Cerebellar cortex (tissue), 1 donor: ENCODE results near the gene CFAP99.

Experiments used
- DNase-seq: peaks from one replicate; pipeline ENCODE4 v3.0.0-alpha.2; 2015; ENCODE audit warnings: low spot score

CFAP99 gene

DNA sequence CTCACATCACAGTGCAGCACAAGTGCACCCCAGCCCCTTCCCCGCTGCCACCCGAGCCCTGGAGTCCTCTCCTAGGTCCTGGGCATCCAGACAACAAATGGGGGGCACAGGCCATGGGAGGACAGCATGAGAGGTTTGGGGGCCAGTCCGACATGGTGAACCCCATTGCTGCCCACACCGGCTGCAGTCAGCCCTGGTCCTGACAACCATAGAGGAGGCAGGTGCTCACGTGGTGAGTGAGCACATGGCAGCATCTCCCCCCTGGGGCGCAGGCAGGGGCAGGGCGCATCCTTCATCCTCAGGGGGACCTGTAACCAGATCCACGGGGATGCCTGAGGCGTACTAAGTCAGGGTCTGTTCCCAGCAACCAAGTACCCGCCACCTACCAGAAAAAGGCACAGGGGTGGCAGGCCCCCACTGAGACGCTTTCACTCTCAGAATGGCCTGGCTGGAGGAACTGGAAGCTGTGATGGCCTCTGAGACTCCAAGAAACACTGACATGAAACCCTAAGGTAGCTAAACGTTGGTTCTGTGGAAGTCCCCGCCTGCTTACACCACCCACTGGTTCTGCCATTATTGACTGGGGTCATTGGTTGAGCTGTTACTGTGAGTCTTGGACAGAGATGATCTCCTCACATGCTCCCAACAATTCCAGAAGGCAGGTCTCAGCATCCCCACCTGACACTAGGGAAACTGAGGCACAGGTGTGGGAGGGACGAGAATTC is 6.8 kb upstream of the CFAP99 start:
- DNase-seq = peak; percentile 15

DNA sequence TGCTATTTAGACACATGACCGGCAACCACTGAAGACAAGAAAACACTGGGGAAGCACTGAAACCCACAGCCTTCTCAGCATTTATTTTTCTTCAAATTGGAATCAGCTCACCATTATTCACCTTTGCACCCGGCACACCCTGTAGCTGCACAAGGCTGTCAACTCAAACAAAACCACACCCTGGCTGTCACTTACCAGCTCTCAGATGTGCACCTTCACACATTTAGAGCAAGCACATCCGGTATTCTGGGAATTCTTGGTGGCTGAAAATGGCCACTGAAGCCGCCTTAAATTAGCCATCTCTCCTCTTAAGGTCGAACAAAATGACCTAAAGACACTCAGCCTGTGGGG is 6.2 kb upstream of the CFAP99 start:
- DNase-seq = no peak

DNA sequence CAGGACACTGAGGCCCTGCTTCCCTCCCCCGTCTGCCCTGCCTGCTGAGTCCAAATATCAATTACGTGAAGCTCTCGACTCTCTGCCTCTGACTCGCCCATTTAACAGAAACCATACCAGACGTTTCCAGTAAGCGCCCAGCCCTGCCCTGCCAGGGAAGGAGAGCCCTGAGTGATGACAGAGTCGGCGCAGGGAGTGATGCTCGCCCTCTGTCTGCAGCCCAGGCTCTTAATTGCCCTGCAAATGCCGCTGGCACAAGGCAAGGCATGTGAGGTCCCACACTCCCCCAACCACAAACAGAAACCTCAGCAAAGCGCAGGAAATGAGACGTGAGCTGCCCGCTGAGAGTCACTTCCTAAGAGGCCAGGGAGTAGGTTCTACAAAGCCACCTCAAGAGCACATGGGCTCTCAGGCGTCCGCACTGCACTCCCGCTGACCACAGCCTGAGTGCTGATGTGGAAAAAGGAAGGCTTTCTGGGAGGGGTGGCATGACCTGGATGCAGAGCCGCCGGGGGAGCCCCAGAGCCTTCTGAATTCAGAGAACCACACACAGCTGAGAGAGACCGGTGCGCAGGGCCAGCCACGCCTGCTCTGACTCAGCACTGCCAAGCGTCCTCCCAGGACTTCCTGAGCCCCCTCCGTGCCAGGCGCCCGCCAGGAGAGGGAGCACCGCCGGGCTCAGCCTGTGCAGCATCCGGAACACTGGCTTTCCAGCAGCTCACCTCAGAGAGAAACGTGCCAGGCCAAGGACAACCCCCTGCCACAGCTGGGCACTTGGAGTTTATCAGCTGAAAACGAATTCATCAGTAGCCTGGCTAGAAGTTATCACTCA is 5.7 kb upstream of the CFAP99 start:
- peak; percentile 85 for DNase-seq

DNA sequence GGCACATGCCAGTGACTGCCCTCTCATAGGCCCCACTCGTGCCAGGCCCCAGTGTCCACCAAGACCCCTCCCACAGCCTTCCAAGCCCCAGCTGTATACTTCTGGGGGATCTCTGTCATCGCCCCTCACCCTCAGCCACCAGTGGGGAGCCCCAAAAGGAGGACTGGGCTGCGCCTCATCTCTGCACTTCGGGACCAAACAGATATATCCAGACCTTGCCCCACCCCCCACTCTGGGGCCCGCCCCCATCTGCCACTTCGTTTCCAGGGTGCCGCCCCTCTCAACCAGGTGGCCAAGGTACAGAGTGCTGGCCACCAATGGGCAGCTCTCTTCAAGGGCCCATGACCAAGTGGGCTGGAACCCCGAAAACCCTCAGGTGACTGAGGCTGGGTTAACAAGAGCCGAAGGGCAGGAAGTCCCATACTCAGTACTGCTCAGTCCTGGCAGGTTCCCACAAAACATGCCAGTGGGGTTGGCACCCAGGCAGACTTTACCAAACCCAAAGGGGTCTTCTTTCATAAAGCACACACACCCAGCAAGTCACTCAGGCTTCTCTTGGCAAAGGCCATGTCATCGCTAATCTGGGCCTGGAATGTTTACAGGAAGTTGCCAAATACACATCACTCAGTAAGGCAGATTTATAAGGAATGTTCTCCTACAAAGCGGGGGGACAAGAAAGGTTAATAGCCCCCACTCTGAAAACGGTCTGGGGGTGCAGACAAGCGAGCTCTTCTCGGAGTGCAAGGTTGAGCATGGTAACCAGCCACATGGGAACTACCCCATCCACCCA is 4.7 kb upstream of the CFAP99 start:
- DNase-seq = no peak

DNA sequence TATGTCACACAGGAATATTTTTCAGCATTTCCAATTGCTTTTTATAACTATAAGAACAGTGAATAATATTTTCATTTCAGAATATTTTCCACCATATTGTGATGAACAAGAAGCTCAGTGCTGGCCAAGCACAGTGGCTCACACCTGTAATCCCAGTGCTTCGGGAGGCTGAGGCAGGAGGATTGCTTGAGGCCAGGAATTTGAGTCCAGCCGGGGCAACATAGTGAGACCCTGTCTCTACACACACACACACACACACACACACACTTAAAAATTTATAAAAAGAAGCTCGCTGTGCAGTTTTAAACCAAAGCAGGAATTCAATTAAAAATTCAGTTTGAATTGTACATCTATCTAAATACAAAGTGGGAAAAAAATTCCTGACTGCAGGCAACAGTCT is 3.5 kb upstream of the CFAP99 start:
- no peak for DNase-seq

DNA sequence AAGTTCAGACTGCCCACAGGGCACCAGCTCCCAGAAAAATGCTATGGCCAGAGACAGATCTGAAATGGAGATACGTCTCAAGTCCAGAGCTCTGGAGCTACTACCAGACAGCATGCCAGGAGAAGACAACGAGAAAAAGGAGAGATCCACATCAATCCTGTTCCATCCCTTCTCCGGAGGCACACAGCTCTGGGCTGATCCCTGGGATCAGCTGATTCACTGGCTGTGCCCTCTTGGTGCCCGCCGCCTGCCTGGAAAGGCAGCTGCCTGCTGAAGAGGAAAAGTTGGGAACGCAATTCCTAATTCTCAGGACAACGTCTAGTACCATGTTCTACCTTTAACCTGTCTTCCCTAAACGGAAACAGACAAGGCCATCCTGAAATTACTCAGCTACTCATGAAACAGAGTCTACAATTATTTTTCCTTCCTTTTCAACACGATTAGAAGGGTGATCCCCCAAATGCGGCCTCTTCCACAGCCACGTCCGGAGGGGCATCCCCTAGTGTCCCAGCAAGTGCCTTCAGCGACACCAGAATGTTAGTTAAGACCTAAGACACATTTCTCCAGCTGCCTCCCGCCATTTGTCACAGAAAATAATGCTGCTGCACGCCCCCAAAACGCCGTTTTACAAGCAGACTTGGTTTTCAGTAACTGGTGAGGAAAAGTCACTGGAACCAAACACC is 2.7 kb upstream of the CFAP99 start:
- DNase-seq = peak; percentile 54

DNA sequence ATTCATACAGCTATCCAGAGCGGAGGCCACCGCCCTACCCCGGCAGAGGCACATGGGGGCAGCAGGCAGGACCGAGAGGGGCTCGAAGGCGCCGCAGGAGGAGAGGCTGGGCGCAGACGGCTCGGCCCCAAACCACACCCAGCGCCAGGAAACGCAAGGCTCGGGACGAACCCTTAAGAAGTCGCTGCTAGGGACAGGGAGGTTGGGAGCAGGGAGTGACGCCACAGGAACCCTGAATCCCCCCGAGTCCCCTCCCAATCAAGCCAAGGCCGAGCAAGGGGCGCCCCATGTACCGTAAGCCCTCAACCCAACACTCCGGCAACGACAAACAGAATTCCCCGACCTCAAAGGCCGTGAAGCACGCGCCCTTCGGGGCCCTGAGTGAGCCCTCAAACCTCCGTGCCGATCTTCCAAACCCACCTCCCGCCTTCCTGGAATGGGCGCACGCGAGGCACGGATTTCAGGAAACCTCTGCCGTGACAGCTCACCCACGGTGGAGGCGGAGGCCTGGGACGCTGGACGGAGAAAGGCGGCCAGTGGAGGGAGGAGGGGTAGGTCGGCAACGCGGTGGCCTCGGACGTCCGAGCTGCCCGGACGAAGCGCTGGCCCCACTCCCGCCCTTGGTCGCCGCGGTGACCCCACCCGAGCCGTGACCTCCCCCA is 2.1 kb upstream of the CFAP99 start:
- peak; percentile 62 for DNase-seq

DNA sequence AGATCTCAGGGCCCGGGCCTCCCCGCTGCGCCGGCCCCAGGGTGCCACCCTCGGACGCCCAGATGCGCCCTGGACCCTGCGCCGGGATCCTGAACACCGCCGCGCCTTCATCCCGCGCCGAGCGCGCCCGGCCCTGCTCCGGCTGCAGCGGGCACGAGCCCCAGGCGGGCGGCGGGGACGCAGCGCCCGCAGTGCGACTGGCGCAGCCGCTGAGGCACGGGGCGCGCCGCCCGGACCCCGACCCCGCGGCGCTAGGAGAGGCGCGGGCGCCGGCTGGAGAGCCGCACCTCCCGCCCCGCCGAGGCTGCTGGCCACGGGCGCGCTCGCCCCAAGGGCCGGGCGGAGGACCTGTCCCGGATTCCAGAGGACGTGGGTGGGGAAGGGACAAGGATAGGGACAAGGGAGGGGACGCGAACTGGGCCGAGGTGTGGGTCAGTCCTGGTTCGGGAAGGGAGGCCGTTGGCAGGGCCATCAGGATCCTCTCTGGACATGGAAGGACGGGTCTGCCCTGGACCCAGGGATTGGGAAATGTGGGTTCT is 1.5 kb upstream of the CFAP99 start:
- no peak for DNase-seq

DNA sequence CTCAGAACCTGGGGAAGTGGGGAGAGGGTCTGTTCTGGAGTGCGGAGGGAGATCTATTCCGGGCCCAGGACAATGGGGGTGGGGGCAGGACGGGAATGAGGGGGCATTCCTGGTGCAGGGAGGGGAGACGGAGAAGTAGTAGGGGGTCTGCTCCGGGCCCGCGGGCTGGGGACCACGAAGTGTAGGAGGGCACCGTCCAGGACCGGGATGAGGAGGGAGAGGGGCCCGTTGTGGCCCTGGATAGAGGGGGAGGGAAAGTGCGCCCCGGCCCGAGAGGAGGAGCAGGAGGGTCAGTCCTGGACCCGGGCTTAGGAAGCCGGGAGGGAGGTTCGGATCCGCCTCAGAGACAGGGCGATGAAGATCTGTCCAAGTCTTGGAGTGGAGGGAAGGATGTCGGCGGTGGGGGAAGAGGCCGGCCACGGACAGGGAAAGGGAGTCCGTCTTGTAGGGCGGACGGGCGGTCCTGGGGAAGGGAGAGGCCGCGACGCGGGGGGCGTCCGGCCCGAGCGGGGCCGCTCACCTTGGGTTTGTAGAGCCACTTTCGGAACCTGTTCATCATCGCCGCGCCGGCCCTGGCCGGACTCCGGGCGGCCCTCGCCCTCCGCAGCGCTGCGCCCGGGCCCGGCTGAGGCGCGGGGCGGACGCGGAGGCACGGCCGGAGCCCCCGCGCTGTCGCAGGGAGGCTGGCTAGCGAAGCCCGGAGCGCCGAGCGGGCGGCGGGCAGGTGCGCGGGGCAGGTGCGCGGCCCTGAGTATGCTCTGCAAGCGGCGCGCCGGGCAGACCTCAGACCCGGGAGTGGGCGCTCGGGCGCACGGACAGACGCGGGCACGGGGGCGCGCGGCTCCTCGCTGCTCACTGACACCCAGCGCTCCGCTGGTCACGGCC is 748 bp upstream of the CFAP99 start, which contains the start of gene ZFYVE28:
ZFYVE28 (minus strand) TSS at position 881 of the 885 bp plus-strand sequence; CDS start at position 559, 322 bp downstream.
- peak; percentile 53 for DNase-seq

DNA sequence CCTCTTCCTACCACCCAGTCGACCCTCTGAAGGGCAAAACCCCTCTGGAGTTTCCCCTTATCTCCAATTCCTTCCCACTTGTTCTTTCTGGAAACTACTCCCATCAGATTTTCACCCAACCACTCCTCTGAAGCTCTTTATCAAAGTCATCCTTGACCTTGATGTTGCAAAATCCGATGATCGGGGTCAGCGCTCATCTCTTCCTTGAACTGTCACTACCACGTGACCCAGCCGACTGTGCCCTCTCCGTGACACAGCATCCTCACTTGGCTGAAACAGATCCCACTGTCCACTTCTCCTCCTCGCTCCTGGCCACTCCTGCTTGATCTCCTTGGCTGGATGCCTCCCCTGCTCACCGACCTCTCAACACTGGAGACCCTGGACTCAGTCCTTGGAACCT is 1.1 kb downstream of the CFAP99 start:
- DNase-seq = no peak

DNA sequence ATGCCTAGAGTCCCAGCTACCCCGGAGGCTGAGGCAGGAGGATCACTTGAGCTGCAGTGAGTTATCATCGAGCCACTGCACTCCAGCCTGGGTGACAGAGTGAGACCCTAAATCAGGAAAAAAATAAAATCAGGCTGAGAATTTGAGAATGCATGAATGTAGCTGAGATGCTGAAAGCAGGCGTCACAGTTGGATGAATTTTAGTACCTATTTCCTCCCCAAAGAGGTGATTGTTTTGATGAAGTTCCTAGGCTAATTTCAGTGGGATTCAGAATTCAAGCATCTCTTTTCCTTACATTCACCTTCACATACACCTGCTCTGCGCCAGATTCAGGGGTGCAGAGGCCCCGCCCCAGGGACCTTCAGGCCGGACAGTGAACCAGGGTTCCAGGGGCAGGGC is 3.2 kb downstream of the CFAP99 start:
- DNase-seq = no peak

DNA sequence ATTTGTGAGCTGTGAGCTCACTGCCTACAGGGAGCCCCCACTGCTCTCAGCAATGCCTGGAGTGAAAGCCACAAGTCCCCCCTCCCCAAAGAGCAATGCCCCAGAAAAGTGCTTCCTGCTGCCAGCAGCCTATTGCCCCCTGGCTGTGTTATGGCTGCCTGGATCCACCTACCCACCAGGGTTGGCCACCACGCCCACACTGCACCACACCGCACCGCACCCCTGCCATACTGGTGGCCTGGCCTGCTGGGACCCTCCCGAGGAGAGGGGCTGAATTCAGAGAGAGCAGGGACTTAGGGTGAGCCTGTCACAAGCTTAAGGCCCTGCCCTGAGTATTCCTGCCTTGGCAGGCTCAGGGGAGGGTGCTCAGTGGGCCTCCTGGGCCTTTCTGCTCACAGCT is 4.3 kb downstream of the CFAP99 start:
- no peak for DNase-seq

DNA sequence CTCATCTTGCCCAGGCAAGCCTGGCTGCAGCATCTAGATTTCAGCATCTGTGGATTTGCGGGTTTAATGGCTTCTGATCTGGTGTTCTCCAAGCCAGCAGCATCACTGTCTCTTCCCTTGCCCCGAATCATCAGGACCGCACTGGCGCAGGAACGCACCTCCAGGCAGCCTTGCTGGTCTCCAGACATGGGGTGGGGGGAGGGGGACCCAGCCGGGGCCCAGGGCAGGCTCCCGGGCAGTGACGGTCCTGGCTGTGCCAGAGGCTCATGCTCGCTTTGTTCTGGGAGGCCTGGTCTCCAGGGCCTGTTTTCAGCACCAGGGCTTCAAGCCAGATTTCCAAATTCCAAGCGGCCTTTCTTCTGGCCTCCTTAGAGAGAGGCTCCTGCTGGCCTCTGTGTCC is 4.9 kb downstream of the CFAP99 start:
- no peak for DNase-seq

DNA sequence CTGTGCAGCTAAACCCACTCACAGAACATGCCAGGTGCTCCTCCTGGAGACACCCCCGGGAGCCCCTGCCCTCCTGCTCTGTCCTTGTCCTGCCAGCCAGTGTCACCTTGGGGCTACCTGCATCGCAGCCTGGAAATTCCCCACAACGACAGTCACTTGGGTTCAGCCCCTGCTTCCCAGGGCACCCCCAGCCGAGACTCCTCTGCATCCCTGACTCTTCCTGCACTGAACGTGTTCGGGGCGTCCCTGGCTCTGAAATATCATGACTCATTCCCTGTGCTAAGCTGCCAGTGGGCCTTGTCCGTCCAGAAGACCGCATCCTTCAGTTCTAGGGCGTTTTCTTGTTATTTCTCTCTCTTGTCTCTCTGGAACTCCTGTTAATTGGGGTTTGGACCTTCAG is 5.8 kb downstream of the CFAP99 start:
- no peak for DNase-seq

DNA sequence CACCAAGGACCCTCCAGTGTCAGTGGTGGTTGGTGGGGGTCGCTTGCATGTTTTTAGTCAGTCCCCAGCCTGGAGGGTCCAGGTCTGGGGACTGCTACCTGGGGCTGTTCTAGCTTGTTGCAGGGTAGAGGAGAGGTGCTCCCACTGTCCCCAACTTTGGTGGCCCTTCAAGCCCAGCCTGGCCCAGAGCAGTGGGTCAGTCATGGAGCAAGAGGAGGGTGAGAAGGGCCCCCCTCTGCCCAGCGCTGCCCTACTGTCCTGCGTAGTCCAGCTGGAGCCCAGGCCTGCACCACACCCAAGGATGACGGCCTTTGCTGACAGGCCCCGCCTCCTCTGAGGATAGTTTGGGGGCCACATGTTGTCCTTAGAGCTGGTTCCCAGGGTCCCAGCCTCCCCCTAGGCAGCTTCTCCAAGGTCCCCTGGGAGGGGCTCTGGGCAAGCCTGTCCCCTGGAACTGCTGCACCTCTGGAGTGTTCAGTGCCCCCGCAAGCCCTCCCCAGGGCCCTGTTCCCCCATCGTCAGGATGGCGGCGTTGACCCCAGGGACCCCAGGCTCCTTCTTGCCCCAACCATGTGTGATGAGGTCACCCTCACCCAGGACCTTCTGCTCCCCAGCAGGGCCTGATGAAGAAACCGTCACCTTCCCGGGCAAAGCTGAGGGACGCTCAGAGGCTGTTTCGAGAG is 6.8 kb downstream of the CFAP99 start:
- DNase-seq = no peak

DNA sequence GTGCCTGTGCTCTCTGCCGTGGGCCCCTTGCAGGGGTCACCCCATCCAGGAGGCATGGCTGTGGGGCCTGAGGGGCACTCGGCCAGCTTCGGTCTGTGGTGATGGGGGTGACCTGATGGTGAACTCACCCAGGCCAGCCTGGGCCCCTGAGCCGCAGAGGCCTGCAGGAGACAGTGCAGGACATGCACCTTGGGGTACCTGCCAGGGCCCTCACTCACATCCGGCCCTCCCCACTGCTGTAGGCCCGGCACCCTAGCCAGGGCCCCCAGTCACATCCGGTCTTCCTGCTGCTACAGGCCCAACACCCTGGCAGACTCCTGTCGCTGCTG is 7.3 kb downstream of the CFAP99 start:
- DNase-seq = no peak

DNA sequence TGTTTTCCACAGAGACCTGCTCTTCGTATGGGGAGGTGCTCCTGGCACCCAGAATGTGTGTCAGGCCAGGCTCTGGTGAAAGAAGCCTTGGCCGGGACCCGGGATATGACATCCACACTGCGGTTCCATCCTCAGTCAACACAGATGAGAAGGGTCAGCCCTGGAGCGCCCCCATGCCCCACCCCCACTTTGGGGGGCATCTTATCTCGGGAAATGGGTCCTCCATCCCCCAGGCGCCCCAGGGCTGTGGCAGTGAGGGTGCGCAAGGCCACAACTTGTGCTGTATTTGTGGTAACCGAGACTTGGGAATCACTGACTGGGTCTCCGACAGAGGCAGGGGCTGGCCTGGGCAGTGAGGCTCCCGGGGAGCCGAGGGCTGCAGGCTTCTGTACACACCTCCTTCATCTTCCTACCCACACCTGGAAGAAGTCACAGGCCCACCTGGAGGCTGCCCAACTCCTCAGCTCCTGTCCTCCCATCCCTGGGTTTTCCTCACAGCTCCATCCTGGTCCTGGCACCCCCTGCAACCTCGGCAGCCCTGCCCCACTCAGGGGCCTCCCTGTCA is 8.0 kb downstream of the CFAP99 start:
- no peak for DNase-seq

DNA sequence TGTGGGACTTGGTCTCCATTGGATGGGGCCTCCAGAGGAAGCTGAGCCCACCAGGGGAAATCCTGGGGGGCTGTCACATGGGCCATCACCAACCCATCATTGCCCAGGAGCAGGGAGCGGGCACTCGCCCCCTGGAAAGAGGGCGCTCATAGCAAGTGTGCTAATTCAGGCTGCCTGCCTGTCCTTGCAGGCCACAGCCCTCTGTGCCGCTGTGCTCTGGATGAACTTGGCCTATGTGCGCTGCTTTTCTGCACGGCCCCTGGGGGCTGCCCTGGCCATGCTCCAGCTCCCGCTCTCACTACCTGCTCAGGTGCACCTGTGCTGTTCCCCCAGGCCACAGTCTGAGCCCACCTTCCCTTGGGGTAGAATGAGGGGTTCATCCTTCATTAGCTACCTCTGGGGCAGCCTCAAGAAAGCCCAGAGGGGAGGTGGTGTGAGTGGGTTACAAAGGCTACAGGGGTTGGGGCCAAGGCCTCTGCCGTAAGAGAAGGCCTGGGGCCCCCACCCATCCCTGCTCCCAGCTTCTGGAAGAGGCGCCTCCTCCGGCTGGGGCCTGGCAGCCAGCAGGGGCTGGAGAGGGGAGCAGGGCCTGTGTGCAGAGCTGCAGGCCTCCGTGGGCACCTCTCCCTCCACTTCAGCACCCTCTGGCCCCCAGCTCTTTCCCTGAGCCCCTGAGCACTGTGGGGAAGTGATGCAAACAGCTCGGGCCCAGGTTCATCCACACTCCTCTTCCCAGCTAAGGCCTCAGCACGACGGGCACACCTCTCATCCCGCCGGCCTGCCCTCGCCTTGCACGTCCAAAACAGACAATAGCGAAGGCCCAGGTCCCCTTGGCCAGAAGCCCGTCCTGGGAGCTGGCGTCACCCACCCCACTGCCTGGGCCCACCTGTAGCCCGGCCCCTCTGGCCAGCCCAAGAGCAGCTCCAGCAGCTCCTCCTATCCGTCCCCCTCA is 8.9 kb downstream of the CFAP99 start:
- no peak for DNase-seq
